GM18502 (cell line): ENCODE data around the gene ARMC6.
"Not testable (repeated sequence)": the region's sequence is repeated elsewhere in the genome, so short reads cannot be mapped to it uniquely, and the experiment has no call there.

Experiments used
- ATAC-seq: cut with Tn5 transposase; IDR thresholded peaks from one replicate; pipeline ENCODE4 v1.9.1; 2021; ENCODE audit warnings: mild to moderate bottlenecking; ENCODE audit not compliant: unreplicated experiment, poor library complexity

Gene ARMC6

GRCh38 chr19:19103167-19103566, 69.8 kb downstream of the ARMC6 start:
- no peak for ATAC-seq

DNA sequence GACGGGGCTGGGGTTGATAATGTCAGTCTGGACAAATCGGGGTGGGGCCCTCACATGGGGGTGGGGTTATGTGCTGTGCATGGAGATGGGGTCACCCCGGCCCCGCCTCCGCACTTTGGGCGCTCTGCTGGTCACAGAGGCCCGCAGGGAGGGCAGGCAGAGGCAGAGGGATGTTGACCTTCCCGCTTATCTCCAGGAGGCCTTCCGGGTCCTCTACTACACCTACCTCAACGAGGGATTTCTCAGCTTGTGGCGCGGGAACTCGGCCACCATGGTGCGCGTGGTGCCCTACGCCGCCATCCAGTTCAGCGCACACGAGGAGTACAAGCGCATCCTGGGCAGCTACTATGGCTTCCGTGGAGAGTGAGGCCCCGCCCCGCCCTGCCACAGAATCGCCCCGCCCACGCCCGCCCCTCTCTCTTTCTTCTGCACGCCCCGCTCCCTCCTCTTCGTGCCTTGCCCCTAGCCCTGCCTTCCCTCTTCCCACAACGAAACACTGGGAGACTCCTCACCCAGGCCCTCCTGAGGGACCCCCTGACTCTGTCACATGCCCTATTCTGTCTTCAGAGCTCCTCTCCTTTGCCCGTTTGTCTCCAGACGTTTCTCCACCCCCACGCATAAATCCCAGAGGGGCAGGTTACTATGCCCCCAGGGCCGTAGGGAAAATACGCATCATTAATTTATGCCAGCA, 72.1 kb downstream of the ARMC6 start:
- no peak for ATAC-seq

DNA sequence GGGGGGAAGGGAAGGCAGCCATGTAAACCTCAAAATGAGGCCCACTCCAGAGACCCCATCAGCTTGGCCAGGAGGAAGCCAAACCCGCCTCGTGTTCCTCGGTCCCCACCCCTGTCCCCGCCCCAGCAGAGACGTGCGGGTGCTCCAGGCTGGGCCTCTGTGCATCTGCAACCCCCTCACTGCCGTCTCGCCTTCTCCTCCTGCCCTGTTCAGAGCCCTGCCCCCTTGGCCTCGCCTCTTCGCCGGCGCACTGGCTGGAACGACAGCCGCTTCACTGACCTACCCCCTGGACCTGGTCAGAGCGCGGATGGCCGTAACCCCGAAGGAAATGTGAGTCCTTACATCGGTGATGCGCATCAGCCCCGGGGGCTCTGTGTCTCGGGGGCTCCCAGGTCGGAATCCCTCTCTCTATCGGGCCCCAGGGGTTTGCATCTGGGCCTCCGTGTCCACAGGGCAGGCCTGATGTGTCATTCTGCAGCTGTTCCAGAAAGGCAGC, 72.7 kb downstream of the ARMC6 start:
- ATAC-seq, result no peak

DNA sequence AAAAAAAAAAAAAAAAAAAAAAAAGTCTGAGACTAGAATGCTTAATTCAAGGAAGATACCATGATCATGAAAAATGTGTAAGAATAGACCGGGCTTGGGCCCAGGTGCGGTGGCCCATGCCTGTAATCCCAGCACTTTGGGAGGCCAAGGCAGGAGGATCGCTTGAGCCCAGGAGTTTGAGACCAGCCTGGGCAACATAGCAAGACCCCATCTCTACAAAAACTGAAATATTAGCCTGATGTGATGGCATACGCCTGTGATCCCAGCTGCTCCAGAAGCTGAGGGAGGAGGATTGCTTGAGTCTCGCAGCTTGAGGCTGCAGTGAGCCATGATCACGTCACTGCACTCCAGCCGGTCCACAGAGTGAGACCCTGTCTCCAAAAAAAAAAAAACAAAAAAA, 73.5 kb downstream of the ARMC6 start:
- ATAC-seq, result not testable (repeated sequence)

DNA sequence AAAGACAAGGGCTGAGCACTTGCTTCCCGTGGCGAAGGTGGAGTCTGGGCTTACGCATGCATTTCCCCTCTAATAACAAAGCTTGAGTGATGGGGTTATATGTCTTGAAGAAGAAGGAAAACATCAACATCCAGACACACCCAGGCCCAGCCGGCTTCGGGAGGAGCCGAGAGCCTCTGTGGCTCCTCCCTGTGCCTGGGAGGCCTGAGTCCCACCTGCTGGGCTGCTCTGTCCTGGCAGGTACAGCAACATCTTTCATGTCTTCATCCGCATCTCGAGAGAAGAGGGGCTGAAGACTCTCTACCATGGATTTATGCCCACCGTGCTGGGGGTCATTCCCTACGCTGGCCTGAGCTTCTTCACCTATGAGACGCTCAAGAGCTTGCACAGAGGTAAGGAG, 74.3 kb downstream of the ARMC6 start:
- no peak for ATAC-seq
